Epithelial cell of prostate (primary cell): Measurements from ENCODE around the gene HOXB5.

ENCODE experiments used
- DNase-seq: peaks from one replicate; pipeline ENCODE4 v3.0.0-alpha.2; 2011; ENCODE audit warnings: low read depth, low spot score
- H3K27ac ChIP-seq: fragments of 450-650 bp; 2 replicates; pipeline ENCODE4 v1.5.1; 2017; ENCODE audit warnings: mild to moderate bottlenecking

Gene HOXB5

DNA sequence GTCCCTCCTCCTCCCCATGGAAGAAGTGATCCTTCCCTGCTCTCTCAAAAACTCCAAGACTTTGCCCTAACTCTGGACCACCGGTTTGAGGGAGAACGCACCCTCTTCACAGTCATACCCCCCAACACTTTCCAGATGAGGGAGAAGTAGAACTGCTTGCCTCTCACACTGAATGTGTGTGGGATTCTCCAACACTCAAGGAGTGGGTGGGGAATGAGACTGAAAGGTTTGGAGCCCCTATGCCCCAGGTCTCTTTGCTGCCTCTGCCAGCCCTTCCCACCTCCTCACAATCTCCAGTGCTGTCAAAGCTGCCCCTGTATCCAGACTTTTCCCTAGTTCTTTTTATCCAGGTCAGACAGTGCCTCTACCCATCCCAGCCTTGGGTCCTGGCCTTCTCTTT is 26.9 kb downstream of the HOXB5 start:
- no peak for DNase-seq
- H3K27ac ChIP-seq, result no peak overlapping the region

DNA sequence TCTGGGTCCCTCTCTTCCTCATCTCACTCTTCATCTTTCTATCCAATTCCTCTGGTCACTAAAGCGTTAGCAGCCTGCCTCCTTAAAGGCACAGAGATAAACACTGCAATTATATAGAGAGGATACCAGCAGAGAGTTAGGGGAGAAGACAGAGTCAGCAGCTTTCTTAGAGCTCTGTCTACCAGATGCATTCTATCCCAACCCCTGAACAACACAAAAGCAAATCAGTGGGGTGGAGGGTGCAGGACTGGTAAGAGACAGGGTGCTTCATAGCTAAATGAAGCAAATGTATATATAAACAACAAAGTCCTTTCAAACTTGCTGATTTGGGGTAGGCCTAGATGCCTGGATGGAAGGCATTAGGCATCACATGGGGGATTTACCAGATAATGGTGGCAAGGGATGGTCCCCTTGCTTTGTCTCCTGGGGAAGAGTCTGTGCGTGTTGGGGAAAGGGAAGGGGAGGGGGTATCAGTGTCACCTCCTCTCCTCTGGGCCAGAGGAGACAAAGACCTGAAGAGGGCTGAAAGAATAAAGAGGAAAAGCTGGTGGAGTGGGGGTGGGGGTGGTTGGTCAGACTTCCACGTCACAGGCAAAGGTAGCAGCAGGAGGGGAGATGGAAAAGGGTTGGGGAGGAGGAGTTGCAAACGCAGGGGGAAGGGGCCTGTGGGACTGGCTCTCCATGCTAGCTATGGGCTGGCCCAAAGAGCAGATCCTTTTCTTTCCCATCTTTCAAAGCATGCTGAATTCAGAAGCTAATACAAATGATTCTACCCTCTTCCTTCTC is 27.5 kb downstream of the HOXB5 start:
- DNase-seq, result no peak

DNA sequence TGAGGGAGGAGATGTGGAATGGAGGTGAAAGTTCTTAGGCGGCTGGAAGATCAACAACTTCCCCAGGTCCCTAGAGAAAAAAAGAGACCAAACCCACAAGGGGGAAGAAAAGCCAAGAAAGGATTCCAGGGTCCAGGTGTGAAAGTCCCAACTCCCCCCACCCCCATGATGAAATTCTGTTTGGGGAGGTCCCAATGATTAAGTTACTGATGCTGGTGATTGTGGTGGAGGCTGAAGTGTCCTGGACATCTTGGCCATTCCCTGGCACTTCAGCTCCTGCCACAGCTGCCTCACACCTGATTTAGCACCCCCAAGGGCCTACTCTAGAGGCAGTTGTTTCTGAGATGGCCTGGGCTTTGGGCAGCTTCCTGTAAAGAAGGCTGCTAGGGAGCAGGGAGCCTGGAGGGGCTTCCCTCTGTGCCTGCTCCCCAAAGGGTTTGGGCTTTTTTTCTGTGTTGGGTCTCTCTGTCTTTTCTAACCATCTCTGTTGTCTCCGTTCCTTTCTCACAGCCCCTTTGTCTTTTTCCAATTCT is 28.5 kb downstream of the HOXB5 start:
- DNase-seq, result no peak
- H3K27ac ChIP-seq, result no peak overlapping the region

More for the DNA sequence above, 27.5 kb downstream of the HOXB5 start:
- no peak overlapping the region for H3K27ac ChIP-seq

DNA sequence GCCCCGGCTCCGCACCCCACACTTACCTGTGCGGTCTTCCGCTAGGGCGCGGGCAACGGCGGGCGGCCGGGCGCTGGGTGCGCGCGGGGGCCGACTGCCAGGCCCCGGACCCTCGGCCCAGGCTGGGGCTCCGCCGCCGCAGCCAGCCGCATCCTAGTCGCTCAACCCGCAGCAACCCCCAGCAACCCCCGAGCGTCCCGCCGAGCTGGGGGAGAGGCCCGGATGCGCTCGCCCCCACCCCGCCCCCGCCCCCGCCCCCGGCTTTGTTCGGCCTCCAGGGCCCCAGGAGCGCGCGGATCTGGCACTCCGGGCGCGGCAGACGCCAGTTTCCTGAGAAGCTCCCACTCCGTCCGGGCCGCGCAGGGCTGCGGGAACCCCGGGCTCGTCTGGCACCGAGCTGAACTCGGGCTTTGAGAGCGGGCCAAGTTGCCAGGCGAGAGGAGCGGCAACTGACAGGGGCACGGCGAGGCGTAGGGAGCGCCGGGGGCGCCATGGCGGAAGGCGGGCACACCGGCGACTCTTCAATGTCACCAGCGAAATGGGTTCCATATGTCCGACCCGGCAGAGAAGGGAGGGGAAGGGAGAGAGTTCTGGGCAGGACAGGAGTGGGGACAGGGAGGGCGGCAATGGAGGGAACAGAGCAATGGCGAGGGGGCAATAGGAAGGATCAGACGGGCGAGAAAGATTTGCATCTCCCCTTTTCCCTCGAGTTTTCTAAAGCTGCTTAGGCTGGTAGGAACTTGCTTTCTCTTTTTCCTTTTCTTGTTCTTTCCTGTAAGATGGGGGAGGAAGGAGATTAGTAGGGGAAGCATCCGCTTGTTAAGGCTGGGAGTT is 29.2 kb downstream of the HOXB5 start:
- no peak for DNase-seq
- no peak overlapping the region for H3K27ac ChIP-seq

DNA sequence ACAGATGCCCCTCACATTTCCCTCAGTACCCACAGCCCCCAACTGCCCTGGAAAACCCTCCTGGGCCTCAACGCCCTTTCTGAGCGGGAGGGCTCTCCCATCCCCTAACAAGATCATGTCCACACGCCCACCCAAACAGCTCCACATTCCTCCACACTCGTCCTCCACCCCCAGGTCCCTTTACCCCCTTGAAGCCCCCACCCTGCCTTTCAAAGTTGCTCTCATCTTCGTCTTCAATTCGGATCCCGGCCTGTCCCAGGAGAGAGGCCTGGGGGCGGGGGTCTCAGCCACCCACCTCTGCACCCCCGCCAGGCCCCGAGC is 29.8 kb downstream of the HOXB5 start:
- DNase-seq, result no peak
- H3K27ac ChIP-seq, result no peak overlapping the region

DNA sequence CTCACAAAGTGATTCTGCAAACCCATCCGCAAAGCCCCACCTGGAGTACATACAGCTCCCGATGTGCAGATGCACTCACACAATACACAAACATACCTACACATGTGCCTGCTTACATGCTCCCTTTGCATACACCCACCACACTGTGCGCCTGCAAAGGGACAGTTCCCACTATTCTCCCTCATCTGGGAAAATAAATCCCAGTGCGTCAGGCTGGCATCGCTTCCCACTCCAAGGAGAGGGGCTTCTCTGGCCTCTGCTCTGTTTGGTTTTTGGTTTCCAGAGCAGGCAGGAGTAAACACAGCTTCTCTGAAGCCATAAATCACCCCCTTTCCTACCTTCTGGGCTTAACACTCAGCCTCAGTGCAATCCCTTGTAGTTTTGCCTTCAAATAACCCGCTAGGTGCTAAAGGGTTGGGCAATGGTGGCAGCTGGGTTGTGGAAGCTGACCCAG is 30.2 kb downstream of the HOXB5 start:
- DNase-seq, result no peak
- H3K27ac ChIP-seq, result no peak overlapping the region

DNA sequence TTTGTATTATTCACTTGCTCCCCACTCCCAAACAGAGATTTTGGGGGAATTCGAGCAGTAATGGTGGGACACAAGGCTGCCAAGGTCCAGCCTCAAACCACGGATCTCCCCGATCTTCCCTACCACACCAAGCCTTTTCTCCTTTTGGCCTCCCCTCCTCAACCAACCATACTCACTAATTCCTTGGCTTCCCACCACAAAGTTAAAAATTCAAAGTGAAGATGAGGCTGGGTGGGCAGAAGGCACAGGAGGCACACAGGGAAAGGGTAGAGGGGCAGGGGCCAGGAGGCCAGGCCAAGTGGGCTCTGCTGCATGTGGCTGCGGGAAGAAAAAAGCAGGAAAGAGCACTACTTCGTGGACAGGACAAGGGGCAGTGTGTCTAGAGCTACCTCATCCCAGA is 30.6 kb downstream of the HOXB5 start:
- DNase-seq, result no peak
- H3K27ac ChIP-seq, result no peak overlapping the region

DNA sequence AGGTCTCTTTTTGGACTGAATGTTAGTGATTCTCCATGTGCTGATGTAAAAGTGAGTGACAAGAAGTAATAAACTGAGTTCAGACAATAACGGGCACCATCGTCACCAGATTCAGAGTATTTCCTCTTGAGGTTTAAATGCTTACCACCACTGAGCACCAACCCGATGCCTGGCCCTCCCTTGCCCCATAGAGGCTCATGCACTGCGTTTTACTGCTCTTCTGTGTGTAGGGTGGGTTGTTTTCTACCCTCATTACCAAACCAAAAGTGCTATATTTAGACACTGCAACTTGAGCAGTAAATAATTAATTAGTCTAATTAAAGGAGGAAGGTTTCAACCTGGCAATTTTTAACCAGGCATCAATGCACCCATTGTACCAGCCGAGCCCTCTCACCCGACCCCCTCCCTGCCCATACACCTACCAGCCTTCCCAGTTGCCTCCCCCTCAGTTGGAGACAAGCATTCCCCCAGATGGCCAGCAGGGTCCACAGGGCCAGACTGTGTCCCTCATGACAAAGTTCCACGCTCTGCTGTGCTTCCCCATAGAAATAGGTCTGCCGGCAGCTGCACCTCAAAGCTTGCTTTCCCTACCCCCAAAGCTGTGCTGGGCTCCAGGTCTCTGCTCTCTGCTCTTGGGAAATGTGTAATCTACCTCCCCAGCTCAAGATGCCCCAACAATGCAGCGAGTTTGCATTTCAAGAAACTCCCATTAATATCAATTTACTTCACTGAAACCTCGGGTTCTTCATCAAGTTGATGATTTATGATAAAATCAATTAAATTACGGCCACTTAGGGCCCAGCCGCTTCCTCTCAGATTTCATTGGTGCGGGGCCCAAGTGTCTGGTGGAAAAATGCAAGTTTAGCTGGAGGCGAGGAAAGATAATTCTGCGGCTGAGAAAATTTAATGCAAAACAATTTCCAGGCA is 31.4 kb downstream of the HOXB5 start:
- no peak overlapping the region for H3K27ac ChIP-seq
- DNase-seq, result no peak

DNA sequence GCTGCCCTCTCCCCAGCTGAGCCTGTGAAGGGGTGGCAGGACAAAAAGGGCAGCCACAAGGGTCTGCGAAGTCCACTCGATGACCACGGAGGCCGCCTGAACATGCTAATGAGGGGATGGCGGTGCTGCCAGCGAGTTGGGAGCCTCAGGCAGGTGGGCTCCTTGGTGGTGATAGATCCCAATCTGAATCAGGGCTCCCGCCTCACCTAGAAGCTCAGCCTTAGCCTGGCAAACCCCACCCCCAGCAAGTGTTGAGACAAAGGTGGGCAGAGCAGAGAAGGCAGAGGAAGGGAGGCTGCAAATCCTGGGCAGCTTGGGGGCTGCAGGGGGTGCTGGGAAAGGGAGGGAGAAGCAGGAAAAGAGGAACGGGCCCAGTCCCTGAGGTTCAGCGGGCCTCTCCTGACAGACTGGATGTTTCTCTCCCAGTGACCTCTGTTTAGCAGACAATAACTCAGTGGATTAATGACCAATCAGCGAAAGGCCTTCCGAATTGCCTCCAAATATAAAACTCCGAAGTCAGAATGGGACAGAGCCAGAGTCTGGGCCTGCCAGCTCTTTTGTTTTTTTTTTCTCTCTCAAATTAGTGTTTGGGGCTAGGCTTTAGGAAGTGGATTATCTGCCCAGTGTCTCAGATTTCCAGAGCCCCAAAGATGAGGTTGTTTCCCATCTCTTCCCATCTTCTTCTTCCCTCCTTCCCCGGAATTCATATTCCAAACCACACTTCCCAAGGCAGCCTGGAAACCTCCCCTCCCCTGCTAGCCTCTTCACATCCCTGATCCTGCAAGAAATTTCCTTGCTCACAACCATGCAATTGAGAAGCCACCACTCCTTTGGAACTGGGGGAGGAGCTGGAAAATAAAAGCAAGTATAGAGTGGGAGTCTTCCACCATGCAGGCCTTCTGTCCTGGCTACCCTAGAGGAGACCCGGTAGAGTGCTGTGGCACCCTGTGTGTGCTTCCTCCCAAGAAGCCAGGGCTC is 33.5 kb downstream of the HOXB5 start:
- H3K27ac ChIP-seq, result no peak overlapping the region
- DNase-seq, result no peak

DNA sequence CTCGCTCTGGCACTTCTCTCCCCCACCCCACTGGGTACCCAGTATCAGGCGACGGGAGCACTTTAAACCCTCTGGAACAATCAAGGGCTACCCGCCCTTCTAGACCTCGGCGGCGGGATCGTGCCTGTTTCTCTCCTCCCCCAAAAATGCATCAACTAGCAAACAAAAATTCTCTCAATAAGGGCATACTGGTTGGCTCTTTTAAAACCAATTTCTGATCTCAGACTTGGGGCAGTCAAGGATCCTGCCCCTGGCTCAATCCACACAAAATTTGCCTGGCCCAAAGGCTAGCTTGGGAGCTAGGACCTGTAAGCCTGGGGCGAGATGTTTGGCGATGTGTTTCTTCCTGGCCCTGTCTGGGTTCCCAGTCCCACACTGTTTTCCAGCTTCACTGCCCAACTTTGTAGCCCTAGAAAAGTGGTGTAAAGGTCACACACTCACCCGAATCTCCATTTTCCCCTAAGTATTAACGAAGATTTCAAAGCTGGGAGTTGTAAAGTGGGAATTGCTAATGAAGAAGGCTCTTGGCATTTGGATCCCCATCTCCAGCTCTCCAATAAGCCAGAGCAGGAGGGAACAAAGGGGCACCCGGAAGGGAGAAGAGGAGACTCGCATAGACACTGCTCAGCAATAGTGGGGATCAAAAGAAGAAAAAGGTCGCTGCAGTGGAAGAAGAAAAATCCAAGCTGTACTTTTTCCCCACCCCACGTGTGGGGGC is 34.3 kb downstream of the HOXB5 start:
- no peak overlapping the region for H3K27ac ChIP-seq
- DNase-seq, result no peak

DNA sequence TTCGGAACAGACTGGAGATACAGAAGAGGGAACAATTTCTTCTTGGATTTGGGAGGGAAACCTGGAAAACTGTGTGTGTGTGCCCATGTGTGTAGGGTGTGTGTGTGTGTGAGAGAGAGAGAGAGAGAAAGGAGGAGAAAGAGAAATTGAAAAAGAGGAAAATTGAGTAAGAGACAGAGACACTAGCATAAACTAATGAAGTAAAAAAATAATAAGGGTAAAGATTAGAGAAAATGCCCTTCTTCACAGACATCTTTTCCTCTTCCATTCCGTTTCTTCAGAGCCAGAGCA is 34.8 kb downstream of the HOXB5 start:
- DNase-seq, result no peak
- no peak overlapping the region for H3K27ac ChIP-seq

DNA sequence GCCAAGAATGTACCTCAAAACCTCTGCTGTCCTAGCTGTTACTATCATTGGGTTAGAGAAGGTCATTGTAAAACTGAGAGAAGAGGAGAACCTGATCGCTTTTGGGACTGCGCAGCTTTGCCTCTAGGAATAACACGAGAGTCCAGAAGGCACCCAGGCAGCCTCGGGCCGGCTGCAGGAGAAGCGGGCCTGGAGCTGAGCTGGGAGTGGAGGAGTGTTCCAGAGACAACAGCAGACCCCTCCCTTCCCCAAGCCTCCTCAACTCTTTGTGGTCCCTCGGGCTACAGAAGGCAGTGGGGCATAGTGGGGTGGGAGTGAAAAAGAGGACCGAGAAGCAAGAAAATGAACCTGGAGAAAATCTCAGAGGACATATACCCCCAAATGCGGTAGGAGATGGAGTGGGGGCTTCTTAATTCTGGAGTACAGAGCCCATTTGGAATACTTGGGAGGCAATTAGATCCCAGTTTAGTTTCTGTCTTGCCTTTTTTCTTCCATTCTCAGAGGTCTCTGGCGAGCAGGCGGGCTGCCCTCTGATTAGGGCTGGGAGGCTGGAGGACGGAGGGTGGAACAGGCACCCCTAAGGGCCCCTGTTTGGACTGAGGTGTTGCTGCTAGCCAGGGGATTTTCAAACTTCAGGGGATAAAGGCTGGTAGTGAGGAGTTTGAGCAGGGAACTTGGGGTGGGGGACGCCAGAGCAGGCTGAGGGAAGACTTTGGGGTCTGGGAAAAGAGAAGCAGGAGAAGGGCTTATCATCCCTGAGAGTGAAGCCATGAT is 35.3 kb downstream of the HOXB5 start:
- H3K27ac ChIP-seq, result no peak overlapping the region
- DNase-seq, result no peak

DNA sequence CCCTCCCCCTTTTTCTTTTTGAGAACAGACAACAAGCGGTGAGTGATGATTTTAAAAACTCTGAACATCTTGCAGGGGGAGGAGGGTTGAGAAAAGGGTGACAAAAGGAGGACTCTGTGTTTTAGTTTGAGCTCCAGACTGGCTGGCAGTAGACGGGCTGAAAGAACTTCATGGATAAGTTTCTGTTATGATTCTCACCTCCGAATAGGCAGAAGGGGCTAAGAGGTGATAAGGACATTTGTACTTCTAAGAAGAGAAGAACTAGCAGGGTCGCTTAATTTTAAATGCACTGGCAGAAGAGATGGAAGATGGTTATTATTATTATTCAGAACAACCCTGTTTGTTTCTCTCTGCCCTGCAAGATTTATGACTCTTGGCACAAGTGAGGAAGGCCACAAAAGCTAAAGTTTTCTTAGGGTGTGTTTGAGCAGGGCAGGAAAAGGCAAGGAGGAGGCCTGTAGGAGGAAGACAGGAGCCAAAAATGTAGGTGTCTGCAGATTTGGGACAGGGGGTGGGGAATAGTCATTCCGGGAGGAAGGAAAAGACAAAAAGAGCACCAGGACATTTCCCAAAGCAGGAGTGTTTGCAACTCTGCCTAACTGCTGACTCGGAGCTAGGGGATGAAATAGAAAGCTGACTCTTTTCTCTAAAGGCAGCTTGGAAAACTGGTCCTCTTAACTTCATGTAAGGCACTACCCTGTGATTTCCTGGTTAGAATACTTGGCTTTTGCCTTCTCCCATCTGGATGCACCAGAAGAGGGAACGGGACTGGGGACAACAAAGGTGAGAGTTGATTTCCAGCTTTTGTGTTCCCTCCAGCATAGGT is 36.8 kb downstream of the HOXB5 start:
- no peak overlapping the region for H3K27ac ChIP-seq
- DNase-seq, result no peak

DNA sequence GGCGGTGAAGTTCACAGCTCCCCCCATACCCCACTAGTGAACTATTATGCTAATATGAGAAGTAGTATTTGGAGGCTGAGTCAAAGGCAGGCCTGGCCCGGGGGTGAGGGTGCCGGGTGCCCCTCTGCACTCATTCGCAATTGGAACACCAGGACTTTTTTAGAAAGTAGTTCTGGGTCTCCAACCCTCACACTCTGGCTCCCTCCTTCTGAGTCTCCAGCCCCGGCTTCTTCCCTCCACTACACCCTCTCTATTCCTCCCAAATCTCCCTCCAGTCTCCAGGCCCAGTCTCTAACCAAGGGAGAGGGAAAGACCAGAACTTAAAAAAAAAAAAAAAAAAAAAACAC is 37.4 kb downstream of the HOXB5 start:
- no peak overlapping the region for H3K27ac ChIP-seq

DNA sequence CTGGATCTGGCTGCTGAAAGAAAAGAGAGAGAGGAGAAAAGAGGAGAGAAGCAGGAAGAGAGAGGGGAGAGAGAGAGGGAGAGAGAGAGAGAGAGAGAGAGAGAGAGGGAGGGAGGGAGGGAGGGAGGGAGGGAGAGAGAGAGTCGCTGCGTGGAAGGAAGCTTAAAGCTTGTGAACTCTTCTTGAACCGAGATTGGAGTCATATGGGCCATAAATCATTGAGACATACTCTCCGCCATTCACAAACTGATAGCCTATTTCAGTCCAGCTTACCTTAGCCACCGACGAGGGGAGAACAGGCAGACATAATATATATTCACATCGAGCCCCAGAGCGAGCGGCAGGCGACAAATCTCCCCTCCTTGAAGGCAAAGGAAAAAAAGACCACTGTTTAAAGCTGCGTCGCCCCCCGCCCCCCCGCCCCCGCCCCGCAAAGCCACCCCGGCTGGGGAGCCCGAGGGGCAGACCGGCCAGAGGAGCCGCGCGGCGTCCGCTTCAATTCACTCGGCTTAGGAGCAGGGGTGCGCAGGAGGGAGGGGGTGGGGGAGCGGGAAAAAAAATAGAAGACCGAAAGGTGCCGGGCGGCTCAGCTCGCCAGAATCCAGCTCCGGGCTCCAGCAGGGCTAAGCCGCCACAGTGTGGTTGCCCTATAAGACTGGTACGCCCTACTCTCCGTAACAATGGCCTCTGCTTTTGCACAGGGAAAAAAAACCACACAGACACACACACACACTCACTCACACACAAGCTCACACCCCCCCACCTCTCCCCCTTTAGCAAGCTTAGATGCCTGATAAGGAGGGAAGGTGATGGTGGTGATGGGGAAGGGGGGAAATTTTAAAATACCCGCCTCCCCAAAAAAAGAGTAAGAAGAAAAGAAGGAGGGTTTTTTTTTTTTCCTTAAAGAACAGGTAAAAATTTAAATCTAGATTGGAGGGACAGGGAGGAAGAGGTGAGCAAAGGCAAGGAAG is 38.0 kb downstream of the HOXB5 start:
- peak overlapping the region; percentile 65 for H3K27ac ChIP-seq

More for the DNA sequence above, 37.4 kb downstream of the HOXB5 start:
- no peak for DNase-seq

More for the DNA sequence above, 38.0 kb downstream of the HOXB5 start:
- DNase-seq, result peak; percentile 87
